LNCAP (cell line): ENCODE results near the gene OXCT1.

Source experiments
- TF ChIP-seq, protein P1 (sequence below): fragments of 450-650 bp; IDR thresholded peaks from 2 replicates; pipeline ENCODE4 v1.5.1; 2017; ENCODE audit warnings: mild to moderate bottlenecking

OXCT1 gene

DNA sequence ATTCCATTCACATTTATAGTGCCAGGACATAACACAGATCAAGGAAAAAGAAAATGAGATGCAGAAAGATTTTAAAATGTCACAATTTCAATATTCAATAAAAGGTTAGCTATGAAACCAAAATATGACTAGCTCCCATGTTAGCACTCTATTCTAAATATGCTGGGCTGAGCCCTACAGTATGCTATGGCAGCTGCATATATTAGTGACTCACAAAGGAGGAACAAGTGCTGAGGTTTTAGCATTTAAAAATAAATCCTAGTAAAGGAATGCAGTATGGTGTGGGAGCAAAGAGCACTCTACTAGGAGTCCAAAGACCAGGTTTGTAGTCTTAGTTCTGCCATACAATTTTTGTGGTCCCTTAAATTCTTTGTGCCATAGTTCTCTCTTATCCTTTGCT lies 118.4 kb downstream of the OXCT1 start:
- TF ChIP-seq, protein P1, sequence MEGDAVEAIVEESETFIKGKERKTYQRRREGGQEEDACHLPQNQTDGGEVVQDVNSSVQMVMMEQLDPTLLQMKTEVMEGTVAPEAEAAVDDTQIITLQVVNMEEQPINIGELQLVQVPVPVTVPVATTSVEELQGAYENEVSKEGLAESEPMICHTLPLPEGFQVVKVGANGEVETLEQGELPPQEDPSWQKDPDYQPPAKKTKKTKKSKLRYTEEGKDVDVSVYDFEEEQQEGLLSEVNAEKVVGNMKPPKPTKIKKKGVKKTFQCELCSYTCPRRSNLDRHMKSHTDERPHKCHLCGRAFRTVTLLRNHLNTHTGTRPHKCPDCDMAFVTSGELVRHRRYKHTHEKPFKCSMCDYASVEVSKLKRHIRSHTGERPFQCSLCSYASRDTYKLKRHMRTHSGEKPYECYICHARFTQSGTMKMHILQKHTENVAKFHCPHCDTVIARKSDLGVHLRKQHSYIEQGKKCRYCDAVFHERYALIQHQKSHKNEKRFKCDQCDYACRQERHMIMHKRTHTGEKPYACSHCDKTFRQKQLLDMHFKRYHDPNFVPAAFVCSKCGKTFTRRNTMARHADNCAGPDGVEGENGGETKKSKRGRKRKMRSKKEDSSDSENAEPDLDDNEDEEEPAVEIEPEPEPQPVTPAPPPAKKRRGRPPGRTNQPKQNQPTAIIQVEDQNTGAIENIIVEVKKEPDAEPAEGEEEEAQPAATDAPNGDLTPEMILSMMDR = no peak

DNA sequence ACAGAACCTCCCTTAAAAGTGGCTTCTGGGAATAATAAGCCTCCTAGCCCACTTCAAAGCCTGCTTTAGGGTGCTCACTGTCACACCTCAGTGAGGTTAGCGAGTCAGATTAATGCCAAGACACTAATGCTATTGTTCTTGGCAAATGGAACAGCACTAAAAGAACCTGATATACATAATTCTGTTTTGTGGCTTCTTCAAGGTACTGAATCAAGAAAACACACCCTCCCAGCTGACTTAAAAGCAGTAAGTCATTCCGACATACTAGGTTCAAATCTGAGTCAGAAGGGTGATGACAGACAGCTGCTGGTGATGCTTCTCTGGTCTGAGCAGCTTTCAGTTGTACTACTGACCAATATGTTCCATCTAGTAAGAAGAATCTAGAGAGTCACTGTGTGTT lies 121.6 kb downstream of the OXCT1 start:
- TF ChIP-seq, protein P1 = no peak

DNA sequence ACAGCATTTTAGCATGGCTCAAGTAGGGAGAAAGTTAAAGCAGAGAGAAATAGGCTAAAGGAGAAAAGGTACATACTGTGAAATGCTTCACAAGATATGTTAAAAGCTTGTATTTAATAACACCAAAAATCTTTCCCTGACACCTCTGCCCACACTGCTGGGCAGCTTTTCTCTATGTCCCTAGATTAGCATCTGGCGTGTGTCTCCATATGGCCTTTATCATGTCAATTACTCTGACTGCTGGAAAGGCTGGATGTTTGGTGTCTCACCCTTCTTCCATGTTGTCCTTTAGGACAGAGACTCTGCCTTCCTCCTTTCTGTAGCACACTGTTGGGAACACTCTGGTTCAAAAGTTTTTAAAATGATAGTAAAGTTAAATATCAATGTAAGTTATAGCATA lies 122.5 kb downstream of the OXCT1 start:
- TF ChIP-seq, protein P1 = no peak

DNA sequence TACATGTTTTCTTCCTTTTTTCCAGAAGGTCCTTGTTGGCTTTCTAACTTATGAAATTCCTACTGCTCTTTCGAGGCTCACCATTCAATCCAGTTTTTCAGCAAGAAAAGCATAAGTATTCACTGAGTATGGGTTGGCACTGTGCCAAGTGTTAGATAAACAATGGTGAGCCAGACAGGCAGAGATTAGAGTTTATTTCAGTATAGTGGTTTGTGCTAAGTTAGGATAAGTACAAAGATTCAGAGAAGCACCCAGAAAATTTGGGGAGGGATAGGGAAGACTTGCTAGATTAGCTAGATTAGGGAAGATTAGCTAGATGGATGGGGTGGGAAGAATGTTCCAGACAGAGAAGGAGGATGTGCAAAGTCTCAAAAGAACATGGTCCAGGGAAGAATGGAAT lies 122.9 kb downstream of the OXCT1 start:
- TF ChIP-seq, protein P1 = no peak

DNA sequence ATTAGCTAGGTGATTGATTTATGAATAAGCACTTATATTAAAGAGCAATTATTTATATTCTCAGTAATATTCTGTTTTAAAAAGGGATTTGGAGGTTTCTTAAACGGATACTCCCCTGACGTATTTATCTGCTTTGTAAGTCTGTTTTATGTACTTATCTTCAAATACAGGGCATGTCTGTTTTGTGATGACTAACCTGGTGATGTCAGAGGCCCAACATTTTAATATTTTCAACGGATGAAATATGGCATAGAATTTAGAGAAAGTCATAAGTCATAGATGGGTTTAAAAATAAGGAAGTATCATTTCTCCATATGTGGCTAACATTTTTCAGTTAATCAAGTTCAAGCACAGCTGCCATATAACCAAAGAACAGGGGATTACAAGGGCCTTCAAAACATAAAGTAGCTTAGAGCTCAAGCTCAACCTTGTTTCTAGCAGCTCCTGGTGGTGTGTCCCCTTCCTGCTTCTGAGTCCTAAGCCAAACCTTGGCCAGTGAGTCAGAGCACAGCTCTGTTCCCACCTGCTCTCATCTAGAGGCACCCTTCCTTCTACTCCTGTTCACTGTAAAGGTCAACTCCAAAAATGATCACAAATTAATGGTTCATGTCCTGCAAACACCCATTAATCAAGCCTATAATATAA lies 131.4 kb downstream of the OXCT1 start:
- TF ChIP-seq, protein P1 = no peak

DNA sequence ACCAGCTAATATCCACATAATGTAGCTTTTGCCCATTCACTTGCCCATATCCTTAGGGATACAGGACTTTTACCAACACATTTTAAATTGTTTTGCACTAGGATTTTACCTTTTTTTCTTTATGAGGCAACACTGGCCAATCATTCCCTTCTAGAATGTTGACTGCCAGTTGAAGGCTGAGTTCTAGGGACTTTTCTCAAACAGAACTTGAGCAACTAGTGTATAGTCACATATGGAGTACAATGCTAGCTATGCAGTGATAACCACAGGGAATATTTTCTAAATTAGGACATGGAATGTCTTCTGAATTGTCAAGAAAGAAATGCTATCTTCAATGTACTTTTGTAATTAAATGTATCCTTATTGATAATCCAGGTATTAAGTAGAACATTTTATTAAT lies 133.6 kb downstream of the OXCT1 start:
- TF ChIP-seq, protein P1 = no peak

DNA sequence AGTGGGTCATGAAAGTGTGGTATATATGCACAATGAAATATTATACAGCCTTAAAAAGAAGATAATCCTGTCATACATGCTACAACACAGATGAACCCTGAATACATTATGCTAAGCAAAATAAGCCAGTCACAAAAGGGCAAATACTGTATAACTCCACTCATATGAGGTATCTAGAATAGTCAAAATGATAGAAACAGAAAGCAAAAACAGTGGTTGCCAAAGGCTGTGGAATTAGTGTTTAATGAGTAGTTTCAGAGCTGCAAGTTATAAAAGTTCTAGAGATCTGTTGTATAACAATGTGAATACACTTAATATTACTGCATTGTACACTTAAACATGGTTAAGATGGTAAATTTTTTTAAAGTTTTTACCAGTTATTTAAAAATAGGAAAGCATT lies 135.0 kb downstream of the OXCT1 start:
- TF ChIP-seq, protein P1 = no peak

DNA sequence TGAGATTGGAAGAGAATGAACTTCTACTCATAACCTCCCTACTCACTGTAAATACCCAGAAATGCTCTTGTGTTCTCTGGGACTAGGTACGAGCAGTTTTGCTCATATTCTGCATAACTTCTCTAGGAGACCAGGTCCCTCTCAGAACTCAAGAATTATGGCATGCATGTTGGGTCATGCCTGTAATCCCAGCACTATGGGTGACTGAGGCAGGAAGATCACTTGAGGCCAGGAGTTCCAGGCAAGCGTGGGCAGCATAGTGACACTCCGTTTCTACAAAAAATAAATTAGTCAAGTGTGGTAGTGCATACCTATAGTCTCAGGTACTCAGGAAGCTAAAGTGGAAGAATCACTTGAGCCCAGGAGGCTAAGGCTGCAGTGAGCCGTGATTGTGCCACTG lies 141.9 kb downstream of the OXCT1 start:
- TF ChIP-seq, protein P1 = no peak
